GM12878 (cell line): Measurements from ENCODE around the gene HEXIM2.

Experiments used
- MXI1 ChIP-seq: fragments of 150-350 bp; IDR thresholded peaks from 2 replicates; pipeline ENCODE4 v1.6.1; 2011; ENCODE audit warnings: low read depth, mild to moderate bottlenecking, inconsistent platforms, low read length, improper control_type of control experiment
- PAX8 ChIP-seq: fragments of 450-650 bp; IDR thresholded peaks from 2 replicates; pipeline ENCODE4 v1.6.1; 2017; ENCODE audit warnings: mild to moderate bottlenecking, moderate library complexity
- PBX3 ChIP-seq: IDR thresholded peaks from 2 replicates; pipeline ENCODE4 v1.6.1; 2011; ENCODE audit warnings: mild to moderate bottlenecking, low read depth, low read length, moderate library complexity; ENCODE audit not compliant: insufficient replicate concordance
- POLR2A ChIP-seq: IDR thresholded peaks from 2 replicates; pipeline ENCODE4 v1.6.1; 2011; ENCODE audit warnings: low read depth, mild to moderate bottlenecking, low read length
- TCF7 ChIP-seq: IDR thresholded peaks from 2 replicates; pipeline ENCODE4 v1.6.1; 2014; ENCODE audit warnings: antibody characterized with exemption, borderline replicate concordance
- TF ChIP-seq, protein P1 (sequence below): fragments of 450-650 bp; IDR thresholded peaks from 2 replicates; pipeline ENCODE4 v1.6.1; 2017; ENCODE audit warnings: mild to moderate bottlenecking, moderate library complexity

DNA sequence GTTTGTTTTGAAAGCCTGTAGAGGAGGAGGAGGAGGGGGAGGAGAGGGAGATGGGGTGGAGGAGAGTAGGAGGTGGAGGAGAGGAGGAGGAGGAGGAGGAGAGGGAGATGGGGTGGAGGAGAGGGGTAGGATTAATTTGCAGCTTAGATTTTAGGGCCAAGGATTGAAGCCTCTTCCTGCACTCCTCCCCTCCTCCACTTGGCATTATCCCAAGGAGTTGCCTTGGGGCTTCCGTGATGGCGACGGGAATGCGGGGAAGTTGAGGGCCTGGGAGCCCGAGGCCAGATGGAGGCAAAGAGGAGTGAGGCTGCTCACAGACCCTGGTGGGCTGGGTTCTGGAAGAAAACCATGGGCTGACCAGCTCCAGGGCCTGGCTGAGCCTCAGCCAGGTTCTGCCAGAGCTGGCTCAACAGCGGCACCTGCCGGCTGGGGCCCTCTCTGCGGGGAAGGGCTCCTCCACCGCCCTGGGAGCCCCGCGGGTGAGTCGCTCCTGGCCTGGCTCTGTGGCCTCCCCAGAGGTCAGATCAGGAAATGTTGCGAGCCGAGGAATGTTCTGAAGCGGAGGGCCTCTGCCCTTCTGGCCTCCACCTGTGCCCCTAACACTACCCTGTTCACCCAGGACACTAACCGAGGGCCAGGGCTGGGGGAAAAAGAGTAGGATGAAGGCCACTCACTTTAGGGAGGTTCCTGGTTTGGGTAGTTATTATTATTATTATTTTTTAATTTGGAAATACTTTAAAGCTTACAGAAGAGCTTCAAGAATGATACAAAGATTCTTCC is 36.1 kb downstream of the HEXIM2 start:
- TF ChIP-seq TCF7 (no peak), PBX3 (no peak), MXI1 (no peak), POLR2A (no peak), PAX8 (no peak)
- TF ChIP-seq, protein P1, sequence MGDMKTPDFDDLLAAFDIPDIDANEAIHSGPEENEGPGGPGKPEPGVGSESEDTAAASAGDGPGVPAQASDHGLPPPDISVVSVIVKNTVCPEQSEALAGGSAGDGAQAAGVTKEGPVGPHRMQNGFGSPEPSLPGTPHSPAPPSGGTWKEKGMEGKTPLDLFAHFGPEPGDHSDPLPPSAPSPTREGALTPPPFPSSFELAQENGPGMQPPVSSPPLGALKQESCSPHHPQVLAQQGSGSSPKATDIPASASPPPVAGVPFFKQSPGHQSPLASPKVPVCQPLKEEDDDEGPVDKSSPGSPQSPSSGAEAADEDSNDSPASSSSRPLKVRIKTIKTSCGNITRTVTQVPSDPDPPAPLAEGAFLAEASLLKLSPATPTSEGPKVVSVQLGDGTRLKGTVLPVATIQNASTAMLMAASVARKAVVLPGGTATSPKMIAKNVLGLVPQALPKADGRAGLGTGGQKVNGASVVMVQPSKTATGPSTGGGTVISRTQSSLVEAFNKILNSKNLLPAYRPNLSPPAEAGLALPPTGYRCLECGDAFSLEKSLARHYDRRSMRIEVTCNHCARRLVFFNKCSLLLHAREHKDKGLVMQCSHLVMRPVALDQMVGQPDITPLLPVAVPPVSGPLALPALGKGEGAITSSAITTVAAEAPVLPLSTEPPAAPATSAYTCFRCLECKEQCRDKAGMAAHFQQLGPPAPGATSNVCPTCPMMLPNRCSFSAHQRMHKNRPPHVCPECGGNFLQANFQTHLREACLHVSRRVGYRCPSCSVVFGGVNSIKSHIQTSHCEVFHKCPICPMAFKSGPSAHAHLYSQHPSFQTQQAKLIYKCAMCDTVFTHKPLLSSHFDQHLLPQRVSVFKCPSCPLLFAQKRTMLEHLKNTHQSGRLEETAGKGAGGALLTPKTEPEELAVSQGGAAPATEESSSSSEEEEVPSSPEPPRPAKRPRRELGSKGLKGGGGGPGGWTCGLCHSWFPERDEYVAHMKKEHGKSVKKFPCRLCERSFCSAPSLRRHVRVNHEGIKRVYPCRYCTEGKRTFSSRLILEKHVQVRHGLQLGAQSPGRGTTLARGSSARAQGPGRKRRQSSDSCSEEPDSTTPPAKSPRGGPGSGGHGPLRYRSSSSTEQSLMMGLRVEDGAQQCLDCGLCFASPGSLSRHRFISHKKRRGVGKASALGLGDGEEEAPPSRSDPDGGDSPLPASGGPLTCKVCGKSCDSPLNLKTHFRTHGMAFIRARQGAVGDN, result no peak
